Mucosa of gallbladder (tissue), 1 donor: ENCODE measurements around the gene CAMSAP3. TPM values are rescaled to one million over a fixed set of nuclear protein-coding genes. Genes with fewer than 3 reads are reported as not detected.
A peak's percentile ranks its signal among the peaks of the same experiment; 100 is the strongest.

Experiments
- DNase-seq: peaks from one replicate; pipeline ENCODE4 v3.0.0-alpha.2; 2020; ENCODE audit warnings: low spot score
- total RNA-seq: library from RNA; stranded (reverse); gene quantifications from one replicate; pipeline ENCODE4 v1.2.1, GENCODE V29; 2021
- donor health status: DM: no; HTN: no; CAD: no.

Gene CAMSAP3
- total RNA-seq, 1 donor from 2014 or later = 61.3 TPM

- DNase-seq = no peak
Measured at GRCh38 chr19:7647156-7647555, 51.5 kb downstream of the CAMSAP3 start.

DNA sequence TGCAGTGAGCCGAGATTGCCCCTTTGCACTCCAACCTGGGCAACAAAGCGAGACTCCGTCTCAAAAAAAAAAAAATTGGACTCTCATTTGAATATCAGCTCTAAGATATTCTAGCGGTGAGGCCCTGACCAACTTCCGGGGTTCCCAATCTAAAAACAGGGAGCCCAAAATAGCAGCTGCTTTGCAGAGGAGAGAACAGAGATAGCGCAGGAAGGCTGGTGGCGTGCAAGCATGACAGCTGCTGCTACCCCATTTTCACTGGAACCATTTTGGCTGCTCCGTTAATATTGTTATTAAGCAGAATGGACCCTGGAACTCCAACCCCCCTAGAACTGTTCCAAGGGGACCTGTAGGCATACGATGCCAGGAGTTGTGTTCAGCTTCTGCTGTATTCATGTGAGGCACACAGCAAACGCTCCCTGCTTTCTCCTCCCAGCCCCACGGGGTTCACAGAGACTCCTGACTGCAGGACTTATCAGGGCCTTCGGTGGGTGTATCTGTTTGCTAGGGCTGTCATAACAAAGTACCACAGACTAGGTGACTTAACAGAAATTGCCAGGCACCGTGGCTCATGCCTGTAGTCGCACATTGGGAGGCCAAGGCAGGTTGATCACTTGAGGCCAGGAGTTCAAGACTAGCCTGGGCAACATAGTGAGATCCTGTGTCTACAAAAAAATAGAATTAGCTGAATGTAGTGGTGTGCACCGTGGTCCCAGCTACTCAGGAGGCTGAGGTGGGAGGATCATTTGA, 52.8 kb downstream of the CAMSAP3 start:
- DNase-seq = no peak

GRCh38 chr19:7650148-7650547, 54.5 kb downstream of the CAMSAP3 start:
- DNase-seq = no peak

- peak; percentile 85 for DNase-seq
Measured at GRCh38 chr19:7652061-7652641, 56.5 kb downstream of the CAMSAP3 start.

- no peak for DNase-seq
Measured at GRCh38 chr19:7654401-7654800, 58.7 kb downstream of the CAMSAP3 start.

DNA sequence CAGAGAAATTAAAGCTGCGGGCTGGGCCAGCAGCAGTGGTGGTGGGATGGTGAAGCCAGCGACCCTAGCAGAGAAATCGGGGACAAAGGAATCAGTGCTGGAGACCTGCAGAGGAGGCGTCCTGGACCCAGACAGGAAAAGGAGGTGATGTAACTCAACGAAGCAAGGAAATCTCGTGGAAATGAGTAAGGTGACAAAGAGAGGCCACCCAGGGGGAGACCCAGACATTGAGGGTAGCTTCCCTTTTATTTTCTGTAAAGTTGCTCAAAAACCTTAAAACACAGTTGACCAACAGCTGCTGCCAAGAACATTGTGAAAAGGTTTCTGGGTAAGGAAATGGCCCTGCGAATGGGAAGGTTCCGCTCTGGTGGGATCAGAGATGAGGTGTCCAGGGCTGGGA, 59.9 kb downstream of the CAMSAP3 start:
- no peak for DNase-seq

DNA sequence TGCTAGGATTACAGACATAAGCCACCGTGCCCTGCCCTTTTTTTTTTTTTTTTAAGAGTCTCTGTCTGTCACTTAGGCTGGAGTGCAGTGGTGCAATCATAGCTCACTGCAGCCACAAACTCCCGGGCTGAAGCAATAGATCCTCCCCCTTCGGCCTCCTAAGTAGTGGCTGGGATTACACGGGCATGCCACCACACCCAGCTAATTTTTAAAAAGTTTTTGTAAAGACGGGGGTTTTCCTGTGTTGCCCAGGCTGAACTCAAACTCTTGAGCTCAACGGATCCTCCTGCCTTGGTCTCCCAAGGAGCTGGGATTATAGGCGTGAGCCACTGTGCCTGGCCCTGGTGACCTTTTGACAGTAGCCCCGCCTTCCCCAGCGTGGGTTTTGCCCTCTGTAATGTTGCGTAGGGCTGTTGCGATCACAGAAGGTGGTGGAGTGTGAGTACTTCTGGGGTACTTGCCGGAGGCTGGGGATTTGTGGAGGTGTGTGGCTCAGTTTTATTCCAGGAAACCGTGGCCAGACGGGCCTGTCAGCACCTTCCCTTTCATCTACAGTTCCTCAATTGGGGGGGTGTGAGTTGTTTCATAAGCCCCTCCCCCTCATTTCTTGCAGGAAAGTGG, 61.6 kb downstream of the CAMSAP3 start:
- no peak for DNase-seq

- no peak for DNase-seq
Measured at GRCh38 chr19:7658219-7658686, 62.6 kb downstream of the CAMSAP3 start.

GRCh38 chr19:7661744-7662538, 66.3 kb downstream of the CAMSAP3 start:
- DNase-seq = no peak

DNA sequence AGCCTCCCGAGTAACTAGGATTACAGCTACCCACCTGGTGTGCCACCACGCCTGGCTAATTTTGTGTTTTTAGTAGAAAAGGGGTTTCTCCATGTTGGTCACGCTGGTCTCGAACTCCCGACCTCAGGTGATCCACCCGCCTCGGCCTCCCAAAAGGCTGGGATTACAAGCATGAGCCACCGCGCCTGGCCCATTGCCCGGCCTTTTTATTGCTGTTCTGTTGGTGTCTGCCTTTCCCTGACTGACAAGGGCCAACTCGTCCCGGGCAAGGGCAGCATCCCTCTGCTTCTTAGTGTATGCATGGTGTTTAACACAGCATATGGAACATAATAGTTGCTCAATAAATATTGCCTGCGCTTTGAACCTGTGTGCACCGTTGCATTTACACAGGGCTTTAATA, 67.0 kb downstream of the CAMSAP3 start:
- no peak for DNase-seq

DNA sequence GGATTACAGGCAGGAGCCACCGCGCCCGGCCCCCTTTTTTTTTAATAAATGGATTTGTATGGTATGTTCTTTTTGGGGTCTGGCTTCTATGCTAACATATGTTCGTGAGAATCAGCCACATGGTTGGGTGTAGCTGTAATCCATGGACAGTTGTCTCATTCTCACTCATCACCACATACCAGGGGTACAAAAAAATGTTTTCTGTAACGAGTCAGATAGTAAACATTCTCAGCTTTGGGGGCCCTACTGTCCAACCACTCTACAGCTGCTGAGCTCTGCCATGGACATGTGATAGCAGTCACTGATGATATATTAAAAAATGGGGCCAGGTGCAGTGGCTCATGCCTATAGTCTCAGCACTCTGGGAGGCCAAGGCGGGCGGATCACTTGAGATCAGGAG, 68.0 kb downstream of the CAMSAP3 start:
- no peak for DNase-seq

- DNase-seq = no peak
Measured at GRCh38 chr19:7665076-7665475, 69.4 kb downstream of the CAMSAP3 start.

Other genes with a start within 250 kb of the CAMSAP3 start
- 91.3 TPM for gene ARHGEF18, start 246.9 kb upstream of the CAMSAP3 start, total RNA-seq
- gene PEX11G, start 106.8 kb upstream of the CAMSAP3 start, total RNA-seq = 8.2 TPM
- gene ZNF358, start 79.8 kb upstream of the CAMSAP3 start, total RNA-seq = 87.6 TPM
- gene MCOLN1, start 73.2 kb upstream of the CAMSAP3 start, total RNA-seq = 30.0 TPM
- gene PNPLA6, start 60.1 kb upstream of the CAMSAP3 start, total RNA-seq = 157 TPM
- 45.8 TPM for gene XAB2, start 33.7 kb downstream of the CAMSAP3 start, total RNA-seq
- gene PET100, start 33.9 kb downstream of the CAMSAP3 start, total RNA-seq = 121 TPM
- gene PCP2, start 37.9 kb downstream of the CAMSAP3 start, total RNA-seq = 4.7 TPM
- gene STXBP2, start 41.2 kb downstream of the CAMSAP3 start, total RNA-seq = 215 TPM
- not detected for gene RETN, start 73.2 kb downstream of the CAMSAP3 start, total RNA-seq
- 0.14 TPM for gene MCEMP1, start 81.2 kb downstream of the CAMSAP3 start, total RNA-seq
- gene TRAPPC5, start 85.0 kb downstream of the CAMSAP3 start, total RNA-seq = 115 TPM
- 0.86 TPM for gene FCER2, start 106.3 kb downstream of the CAMSAP3 start, total RNA-seq
- gene CLEC4G, start 136.2 kb downstream of the CAMSAP3 start, total RNA-seq = 0.83 TPM
- gene CD209, start 151.7 kb downstream of the CAMSAP3 start, total RNA-seq = 7.5 TPM
- gene CLEC4M, start 167.4 kb downstream of the CAMSAP3 start, total RNA-seq = not detected
- gene EVI5L, start 234.4 kb downstream of the CAMSAP3 start, total RNA-seq = 23.4 TPM